ENCODE measurements around the gene CHD2. TPM values are rescaled to one million over a fixed set of nuclear protein-coding genes. Genes with fewer than 3 reads are reported as not detected.

Gene CHD2
- total and polyA plus RNA-seq, 10 of the 15 experiments (the other 5 are each of a cell fraction or from before 2014, with no cell fraction given): 38.1 to 94.7 (median 63.3) TPM

DNA sequence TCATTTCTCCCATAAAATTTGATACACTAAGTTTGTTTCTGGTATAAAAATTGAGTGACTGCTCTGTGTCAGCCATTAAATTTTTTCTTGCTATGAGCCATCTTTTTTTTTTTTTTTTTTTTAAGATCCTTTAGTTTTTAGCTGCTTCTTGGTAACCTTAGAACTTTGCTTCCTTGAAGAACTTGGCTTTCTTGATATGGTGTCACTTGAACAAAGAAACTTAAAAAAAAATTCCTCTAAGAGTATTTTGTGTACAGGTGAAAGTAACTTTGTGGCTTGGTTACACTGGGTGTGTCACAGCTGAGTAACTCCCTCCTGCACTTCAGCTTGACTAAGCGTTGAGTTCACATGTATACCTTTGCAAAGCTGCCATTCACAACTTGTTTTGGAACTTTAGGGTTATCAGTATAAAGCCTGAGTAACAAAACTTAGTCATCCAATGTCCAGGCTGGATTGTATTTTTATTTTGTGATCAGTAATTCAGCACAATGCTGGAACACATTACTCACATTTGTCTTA is 6.5 kb downstream of the CHD2 start (continued):
- TF ChIP-seq SKIL (IDR thresholded peaks at IDR 0.05; ENCODE audit: low read depth, poor library complexity, severe bottlenecking) (peak; percentile 27), HCFC1 (IDR thresholded peaks at IDR 0.05; ENCODE audit: low read length) (no peak)
- TF ChIP-seq, protein P1, sequence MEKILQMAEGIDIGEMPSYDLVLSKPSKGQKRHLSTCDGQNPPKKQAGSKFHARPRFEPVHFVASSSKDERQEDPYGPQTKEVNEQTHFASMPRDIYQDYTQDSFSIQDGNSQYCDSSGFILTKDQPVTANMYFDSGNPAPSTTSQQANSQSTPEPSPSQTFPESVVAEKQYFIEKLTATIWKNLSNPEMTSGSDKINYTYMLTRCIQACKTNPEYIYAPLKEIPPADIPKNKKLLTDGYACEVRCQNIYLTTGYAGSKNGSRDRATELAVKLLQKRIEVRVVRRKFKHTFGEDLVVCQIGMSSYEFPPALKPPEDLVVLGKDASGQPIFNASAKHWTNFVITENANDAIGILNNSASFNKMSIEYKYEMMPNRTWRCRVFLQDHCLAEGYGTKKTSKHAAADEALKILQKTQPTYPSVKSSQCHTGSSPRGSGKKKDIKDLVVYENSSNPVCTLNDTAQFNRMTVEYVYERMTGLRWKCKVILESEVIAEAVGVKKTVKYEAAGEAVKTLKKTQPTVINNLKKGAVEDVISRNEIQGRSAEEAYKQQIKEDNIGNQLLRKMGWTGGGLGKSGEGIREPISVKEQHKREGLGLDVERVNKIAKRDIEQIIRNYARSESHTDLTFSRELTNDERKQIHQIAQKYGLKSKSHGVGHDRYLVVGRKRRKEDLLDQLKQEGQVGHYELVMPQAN (conservative IDR thresholded peaks at IDR 0.05): 0 out of 2 replicates have a peak, but pooled peaks have one; percentile 20

DNA sequence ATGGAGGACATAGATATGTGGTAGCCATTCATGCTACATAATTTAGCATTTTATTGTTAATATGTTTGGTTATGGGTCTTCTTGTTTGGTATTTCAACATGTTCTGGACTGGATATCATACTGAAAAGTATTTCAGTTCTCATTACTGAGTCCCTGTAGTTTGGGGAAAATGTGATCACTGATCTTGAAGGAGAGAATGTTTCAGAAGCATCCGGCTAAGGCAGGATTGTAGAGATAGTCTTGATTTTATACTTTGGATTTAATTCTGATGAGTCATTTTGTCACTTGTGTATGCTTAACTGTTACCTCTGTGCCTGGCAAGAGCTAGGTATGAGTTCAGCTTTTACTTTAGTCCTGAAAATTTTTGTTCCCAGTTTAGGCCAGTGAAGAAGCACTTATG is 7.1 kb downstream of the CHD2 start:
- Histone ChIP-seq H2AFZ (ENCODE audit: control insufficient read depth, low read depth, low read length) (no peak overlapping the region), H3K4me1 (ENCODE audit: control insufficient read depth, insufficient read depth, low read length) (peaks cover 18% of the 10 kb centered on the region), H3K9me3 (replicated peaks; ENCODE audit: control insufficient read depth, insufficient read depth, low read length) (no peaks in the 10 kb centered on the region; the same call in 2 of the 3 replicates), H3K4me2 (ENCODE audit: control insufficient read depth, insufficient read depth) (peak overlapping the region; percentile 53), H3K27ac (ENCODE audit: control insufficient read depth, insufficient read depth) (peak overlapping the region; percentile 39), H3K9ac (ENCODE audit: control insufficient read depth, insufficient read depth, low read length) (peak overlapping the region; percentile 59), H3K36me3 (ENCODE audit: control insufficient read depth in 2 of 2, insufficient read depth in 2 of 2, low read length in 1 of 2) (peaks cover 3 to 14% of the 10 kb centered on the region in 2 experiments), H3K4me3 (peak overlapping the region; percentile 40; the same call in 1 of the 2 replicates), H3K27me3 (replicated peaks in 1 of 2; ENCODE audit: control insufficient read depth in 2 of 2, insufficient read depth in 2 of 2, low read length in 1 of 2) (no peaks in the 10 kb centered on the region), H4K20me1 (ENCODE audit: control insufficient read depth, insufficient read depth) (no peaks in the 10 kb centered on the region), H3K79me2 (ENCODE audit: control insufficient read depth, insufficient read depth, low read length) (peaks cover 100% of the 10 kb centered on the region)
- ChIA-PET POLR2A (interaction anchor here (0.6 to 11.0 kb wide), 12 partner anchors 12 to 111 kb away, joined by 3 to 207 read pairs (median 6); no protein-coding TSS in a partner anchor), SMC1A (ENCODE audit: uncharacterized antibody, unreplicated experiment) (interaction anchor here (1.0 to 11.2 kb wide), 13 partner anchors 9 to 109 kb away, joined by 3 to 252 read pairs (median 20); no protein-coding TSS in a partner anchor), RAD21 (ENCODE audit: unreplicated experiment) (interaction anchor here (0.9 to 6.4 kb wide), 14 partner anchors 10 to 110 kb away, joined by 3 to 80 read pairs (median 10); no protein-coding TSS in a partner anchor), CTCF (interaction anchor here (0.6 to 3.3 kb wide), 15 partner anchors 9 to 110 kb away, joined by 3 to 36 read pairs (median 7); no protein-coding TSS in a partner anchor)
- ATAC-seq: peak; percentile 6
- BruUV-seq (replicated peaks): no TSS peak
- no peak for FAIRE-seq
- DNase-seq (ENCODE audit: low read depth, low spot score): no peak
- in situ Hi-C loops (cut with MboI) (no loop called here), intact Hi-C loops (cut with micrococcal nuclease; ENCODE audit: unreplicated experiment) (no loop called here)
- 0% methylated on average over 1 of the region's 1 CpG for WGBS (ENCODE audit: insufficient coverage, insufficient replicate concordance, low lambda C conversion rate, missing lambda C conversion rate)
- TF ChIP-seq LARP7 (IDR thresholded peaks at IDR 0.05) (no peak), CBFB (IDR thresholded peaks at IDR 0.05; ENCODE audit: low read depth) (no peak), E4F1 (IDR thresholded peaks at IDR 0.05; ENCODE audit: borderline replicate concordance, partially characterized antibody) (no peak), GABPA (IDR thresholded peaks at IDR 0.05; ENCODE audit: low read depth) (no peak), NRF1 (conservative IDR thresholded peaks at IDR 0.05; ENCODE audit: low read depth, low read length) (no peak), CHD2 (IDR thresholded peaks at IDR 0.05; ENCODE audit: borderline replicate concordance, low read depth, low read length) (no peak), CREM (IDR thresholded peaks at IDR 0.05; ENCODE audit: low read depth) (no peak), ZNF384 (IDR thresholded peaks at IDR 0.05; ENCODE audit: borderline replicate concordance, low read depth, low read length) (no peak), FOXK2 (IDR thresholded peaks at IDR 0.05) (no peak), SMAD1 (IDR thresholded peaks at IDR 0.05; ENCODE audit: low read depth, partially characterized antibody) (no peak), KDM1A (IDR thresholded peaks at IDR 0.05; ENCODE audit: borderline replicate concordance) (no peak), DPF2 (IDR thresholded peaks at IDR 0.05) (no peak), SIX5 (IDR thresholded peaks at IDR 0.05; ENCODE audit: low read depth, low read length, severe bottlenecking) (no peak)

All from GM12878 (cell line).